ENCODE data around the gene GUCA1A. TPM values are rescaled to one million over a fixed set of nuclear protein-coding genes. Genes with fewer than 3 reads are reported as not detected.
"Not testable (repeated sequence)": the region's sequence is repeated elsewhere in the genome, so short reads cannot be mapped to it uniquely, and the experiment has no call there.

The GUCA1A gene
- total and polyA plus RNA-seq, 4 donors = 0.02 to 0.04 TPM; not detected in 2

DNA sequence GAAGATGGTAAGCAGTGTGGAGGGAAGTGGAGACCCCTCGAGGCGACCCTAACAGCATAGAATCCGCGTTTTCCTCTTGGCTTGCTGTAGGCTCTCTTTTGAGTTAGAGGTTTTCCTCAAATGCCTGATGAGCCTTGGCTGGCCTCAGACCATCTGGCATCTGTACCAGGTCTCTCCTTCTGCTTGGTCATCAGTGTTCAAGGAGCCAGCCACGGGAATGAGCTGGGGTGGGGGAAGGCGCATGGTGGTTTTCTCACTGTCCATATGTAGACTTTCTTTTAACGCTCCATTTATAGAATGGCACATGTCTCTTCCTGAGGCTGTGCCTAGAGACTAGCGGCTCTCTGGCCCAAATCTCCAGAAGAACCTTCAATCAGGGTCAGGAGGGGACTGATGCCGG lies 8.1 kb upstream of the GUCA1A start:
- ATAC-seq (ENCODE audit: insufficient read depth, low FRiP score) (no peak), DNase-seq (no peak)
- Histone ChIP-seq H3K36me3 (ENCODE audit: control insufficient read depth in 4 of 4, insufficient read depth in 4 of 4, low read length in 4 of 4) (no peaks in the 10 kb centered on the region), H3K27ac (ENCODE audit: low read depth in 1 of 2, low read length in 1 of 2) (no peak overlapping the region), H3K4me1 (ENCODE audit: control insufficient read depth in 5 of 5, insufficient read depth in 5 of 5, low read length in 5 of 5) (no peaks in the 10 kb centered on the region), H3K9me3 (ENCODE audit: control insufficient read depth in 4 of 4, insufficient read depth in 3 of 4, low read length in 3 of 4) (no peaks in the 10 kb centered on the region), H3K27me3 (ENCODE audit: control insufficient read depth in 3 of 3, insufficient read depth in 3 of 3, low read length in 2 of 3) (no peaks in the 10 kb centered on the region), H3K9ac (ENCODE audit: insufficient read depth in 1 of 2, low read length in 2 of 2) (no peak overlapping the region), H3K4me3 (no peak overlapping the region)
- TF ChIP-seq, protein P1, sequence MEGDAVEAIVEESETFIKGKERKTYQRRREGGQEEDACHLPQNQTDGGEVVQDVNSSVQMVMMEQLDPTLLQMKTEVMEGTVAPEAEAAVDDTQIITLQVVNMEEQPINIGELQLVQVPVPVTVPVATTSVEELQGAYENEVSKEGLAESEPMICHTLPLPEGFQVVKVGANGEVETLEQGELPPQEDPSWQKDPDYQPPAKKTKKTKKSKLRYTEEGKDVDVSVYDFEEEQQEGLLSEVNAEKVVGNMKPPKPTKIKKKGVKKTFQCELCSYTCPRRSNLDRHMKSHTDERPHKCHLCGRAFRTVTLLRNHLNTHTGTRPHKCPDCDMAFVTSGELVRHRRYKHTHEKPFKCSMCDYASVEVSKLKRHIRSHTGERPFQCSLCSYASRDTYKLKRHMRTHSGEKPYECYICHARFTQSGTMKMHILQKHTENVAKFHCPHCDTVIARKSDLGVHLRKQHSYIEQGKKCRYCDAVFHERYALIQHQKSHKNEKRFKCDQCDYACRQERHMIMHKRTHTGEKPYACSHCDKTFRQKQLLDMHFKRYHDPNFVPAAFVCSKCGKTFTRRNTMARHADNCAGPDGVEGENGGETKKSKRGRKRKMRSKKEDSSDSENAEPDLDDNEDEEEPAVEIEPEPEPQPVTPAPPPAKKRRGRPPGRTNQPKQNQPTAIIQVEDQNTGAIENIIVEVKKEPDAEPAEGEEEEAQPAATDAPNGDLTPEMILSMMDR (IDR thresholded peaks at IDR 0.05; ENCODE audit: control extremely low read depth, extremely low read depth) = no peak
- WGBS, 2 donors = 82 to 86% methylated on average over 9 of the region's 9 CpGs

DNA sequence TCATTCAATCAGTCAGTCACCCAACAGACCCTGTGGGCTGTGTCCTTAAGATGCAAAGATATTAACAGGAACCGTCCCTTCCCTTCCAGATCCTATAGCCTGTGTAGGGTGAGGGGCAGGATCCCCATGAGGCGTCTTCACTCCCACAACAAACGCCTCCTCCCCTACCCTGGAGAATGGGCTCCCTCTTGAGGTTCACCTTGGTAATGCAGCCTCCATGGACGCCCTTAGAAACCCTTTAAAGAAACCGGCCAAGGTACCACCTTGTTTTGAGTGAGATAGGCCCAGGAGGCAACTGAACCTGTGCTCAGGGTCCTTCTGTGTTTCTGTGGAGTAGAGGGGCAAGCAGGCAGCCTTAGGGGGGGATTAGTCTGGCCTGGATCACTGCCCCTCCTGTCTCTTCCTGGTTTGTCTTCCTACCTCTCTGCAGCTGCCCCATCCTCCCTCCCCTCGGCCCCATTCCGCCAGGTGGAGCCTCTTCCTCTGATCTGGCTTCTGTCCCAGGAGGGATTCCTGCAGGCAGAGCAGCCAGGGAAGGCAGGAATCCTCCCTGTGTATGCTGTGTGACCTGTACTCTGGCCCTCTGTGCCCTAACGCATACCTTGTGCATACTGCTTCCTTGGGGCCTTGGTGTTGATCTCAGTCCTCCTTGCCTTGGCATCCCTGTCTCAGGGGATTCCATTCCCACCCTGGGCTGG lies 6.6 kb upstream of the GUCA1A start:
- DNase-seq = peak; percentile 70 to 75 (median 71)
- Histone ChIP-seq H3K4me3 (no peak overlapping the region), H3K27ac (ENCODE audit: low read depth in 1 of 2, low read length in 1 of 2) (no peak overlapping the region), H3K9me3 (ENCODE audit: control insufficient read depth in 4 of 4, insufficient read depth in 3 of 4, low read length in 3 of 4) (no peaks in the 10 kb centered on the region), H3K36me3 (ENCODE audit: control insufficient read depth in 4 of 4, insufficient read depth in 4 of 4, low read length in 4 of 4) (no peaks in the 10 kb centered on the region), H3K9ac (ENCODE audit: insufficient read depth in 1 of 2, low read length in 2 of 2) (no peak overlapping the region), H3K4me1 (ENCODE audit: control insufficient read depth in 5 of 5, insufficient read depth in 5 of 5, low read length in 5 of 5) (no peaks in the 10 kb centered on the region), H3K27me3 (ENCODE audit: control insufficient read depth in 3 of 3, insufficient read depth in 3 of 3, low read length in 2 of 3) (no peaks in the 10 kb centered on the region)
- peak; percentile 83 for ATAC-seq (ENCODE audit: insufficient read depth, low FRiP score)
- TF ChIP-seq, protein P1 (IDR thresholded peaks at IDR 0.05; ENCODE audit: control extremely low read depth, extremely low read depth) = peak; percentile 90
- WGBS, 2 donors = 18 to 28% methylated on average over 8 of the region's 8 CpGs

DNA sequence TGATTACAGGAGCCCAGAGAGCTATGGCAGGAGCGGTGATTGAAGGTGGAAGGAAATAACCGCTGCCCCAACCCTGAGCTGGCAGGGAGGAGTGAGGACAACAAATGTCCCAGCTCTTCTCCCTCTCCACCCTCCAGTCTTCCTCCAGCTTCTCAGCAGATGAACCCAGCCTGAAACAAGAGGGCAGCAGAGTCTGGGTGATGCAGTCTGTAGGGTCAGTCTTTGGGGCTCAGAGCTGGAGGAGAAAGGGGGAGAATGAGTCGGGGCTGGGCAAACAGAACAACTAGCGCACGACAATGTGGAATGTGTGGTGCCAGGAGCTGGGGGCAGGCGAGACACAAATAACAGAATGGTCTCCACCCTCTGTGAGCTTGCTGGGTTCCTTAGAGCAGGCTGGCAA lies 4.5 kb upstream of the GUCA1A start:
- no peak overlapping the region for H3K4me3 ChIP-seq
- H3K4me1 ChIP-seq (ENCODE audit: control insufficient read depth in 5 of 5, insufficient read depth in 5 of 5, low read length in 5 of 5) = no peaks in the 10 kb centered on the region
- no peak overlapping the region for H3K27ac ChIP-seq (ENCODE audit: low read depth in 1 of 2, low read length in 1 of 2)
- H3K27me3 ChIP-seq (ENCODE audit: control insufficient read depth in 3 of 3, insufficient read depth in 3 of 3, low read length in 2 of 3) = no peaks in the 10 kb centered on the region
- DNase-seq (no peak), ATAC-seq (ENCODE audit: insufficient read depth, low FRiP score) (no peak)
- H3K36me3 ChIP-seq (ENCODE audit: control insufficient read depth in 4 of 4, insufficient read depth in 4 of 4, low read length in 4 of 4) = no peaks in the 10 kb centered on the region
- no peak overlapping the region for H3K9ac ChIP-seq (ENCODE audit: insufficient read depth in 1 of 2, low read length in 2 of 2)
- no peaks in the 10 kb centered on the region for H3K9me3 ChIP-seq (ENCODE audit: control insufficient read depth in 4 of 4, insufficient read depth in 3 of 4, low read length in 3 of 4)
- 74 to 77% methylated on average over 6 of the region's 6 CpGs for WGBS, 2 donors
- TF ChIP-seq, protein P1 (IDR thresholded peaks at IDR 0.05; ENCODE audit: control extremely low read depth, extremely low read depth) = no peak

DNA sequence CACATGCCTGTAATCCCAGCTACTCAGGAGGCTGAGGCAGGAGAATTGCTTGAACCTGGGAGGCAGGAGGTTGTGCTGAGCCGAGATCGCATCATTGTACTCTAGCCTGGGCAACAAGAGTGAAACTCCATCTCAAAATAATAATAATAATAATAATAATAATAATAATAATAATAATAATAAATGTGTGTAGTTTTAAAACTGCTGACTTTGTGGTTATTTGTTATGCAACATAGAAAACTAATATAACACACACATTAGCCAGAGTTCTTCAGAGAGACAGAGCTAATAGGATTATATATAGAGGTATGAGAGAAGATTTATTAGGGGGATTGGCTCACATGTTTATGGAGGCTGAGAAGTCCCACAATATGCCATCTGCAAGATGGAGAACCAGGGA lies 3.4 kb upstream of the GUCA1A start:
- H3K9me3 ChIP-seq (ENCODE audit: control insufficient read depth in 4 of 4, insufficient read depth in 3 of 4, low read length in 3 of 4); H3K4me1 ChIP-seq (ENCODE audit: control insufficient read depth in 5 of 5, insufficient read depth in 5 of 5, low read length in 5 of 5); H3K9ac ChIP-seq (ENCODE audit: insufficient read depth in 1 of 2, low read length in 2 of 2); DNase-seq; H3K27ac ChIP-seq (ENCODE audit: low read depth in 1 of 2, low read length in 1 of 2); ATAC-seq (ENCODE audit: insufficient read depth, low FRiP score); H3K36me3 ChIP-seq (ENCODE audit: control insufficient read depth in 4 of 4, insufficient read depth in 4 of 4, low read length in 4 of 4); H3K4me3 ChIP-seq; H3K27me3 ChIP-seq (ENCODE audit: control insufficient read depth in 3 of 3, insufficient read depth in 3 of 3, low read length in 2 of 3): not testable (repeated sequence)
- 47 to 72% methylated on average over 2 of the region's 2 CpGs for WGBS, 2 donors

Data from lung (tissue), 12 donors.